CD14-positive monocyte (primary cell): ENCODE measurements around the gene CCDC136. TPM values are rescaled to one million over a fixed set of nuclear protein-coding genes. Genes with fewer than 3 reads are reported as not detected.
A peak's percentile ranks its signal among the peaks of the same experiment; 100 is the strongest.

Source experiments
- DNase-seq, 3 donors: peaks; one replicate each; pipeline ENCODE4 v3.0.0-alpha.2; 2011 to 2022
- H2AFZ ChIP-seq: 2 replicates; pipeline ENCODE4 v1.6.0; 2012; ENCODE audit warnings: mild to moderate bottlenecking, low read depth, low read length, inconsistent platforms; ENCODE audit not compliant: insufficient read depth, poor library complexity, severe bottlenecking
- H3K27ac ChIP-seq, 2 donors: 1 replicate in 1 of 2; 2 replicates in 1 of 2; pipeline ENCODE4 v1.5.1; 2012 to 2013; ENCODE audit warnings: low read length in 2 of 2, control low read depth in 1 of 2, inconsistent platforms in 1 of 2, low read depth in 1 of 2, mild to moderate bottlenecking in 1 of 2
- H3K27me3 ChIP-seq, 2 donors: one replicate each; pipeline versions ENCODE4 v1.6.0 to v1.6.1; 2011 to 2013; ENCODE audit warnings: low read length in 2 of 2; ENCODE audit not compliant: control insufficient read depth in 2 of 2, insufficient read depth in 2 of 2
- H3K36me3 ChIP-seq, 2 donors: replicated peaks in 1 of 2; 1 replicate in 1 of 2; 2 replicates in 1 of 2; pipeline versions ENCODE4 v1.5.1 to v1.6.1; 2012 to 2013; ENCODE audit warnings: low read length in 2 of 2, control low read depth in 1 of 2, inconsistent platforms in 1 of 2, mild to moderate bottlenecking in 1 of 2; ENCODE audit not compliant: insufficient read depth in 2 of 2, control insufficient read depth in 1 of 2
- H3K4me1 ChIP-seq, 2 donors: 1 replicate in 1 of 2; 2 replicates in 1 of 2; pipeline versions ENCODE4 v1.5.1 to v1.6.1; 2012 to 2013; ENCODE audit warnings: low read length in 2 of 2, control low read depth in 1 of 2, inconsistent platforms in 1 of 2, mild to moderate bottlenecking in 1 of 2, moderate library complexity in 1 of 2; ENCODE audit not compliant: insufficient read depth in 2 of 2, control insufficient read depth in 1 of 2
- H3K4me2 ChIP-seq: replicated peaks from 2 replicates; pipeline ENCODE3; 2012; ENCODE audit warnings: low read length, moderate library complexity, mild to moderate bottlenecking; ENCODE audit not compliant: poor library complexity, severe bottlenecking; ENCODE audit errors: extremely low read depth
- H3K4me3 ChIP-seq, 3 experiments: fragments of 200-600 bp in 1 of 3; sonication (generic) in 1 of 3; replicated peaks in 1 of 3; 1 replicate in 2 of 3; 2 replicates in 1 of 3; pipeline ENCODE4 v1.5.1; 2011 to 2013; ENCODE audit warnings: low read length in 3 of 3, mild to moderate bottlenecking in 3 of 3, control low read depth in 2 of 3, low read depth in 2 of 3, inconsistent platforms in 1 of 3, moderate library complexity in 1 of 3
- H3K79me2 ChIP-seq: 2 replicates; pipeline ENCODE4 v1.6.0; 2012; ENCODE audit warnings: mild to moderate bottlenecking, control low read depth, inconsistent platforms, low read length, moderate library complexity; ENCODE audit not compliant: insufficient read depth
- H3K9ac ChIP-seq: 2 replicates; pipeline ENCODE4 v1.6.0; 2017; ENCODE audit warnings: low read length, mild to moderate bottlenecking; ENCODE audit not compliant: insufficient read depth, poor library complexity, severe bottlenecking
- H3K9me3 ChIP-seq, 2 donors: replicated peaks in 1 of 2; 1 replicate in 1 of 2; 2 replicates in 1 of 2; pipeline versions ENCODE4 v1.5.1 to v1.6.1; 2012 to 2013; ENCODE audit warnings: low read length in 2 of 2, control low read depth in 1 of 2; ENCODE audit not compliant: control insufficient read depth in 1 of 2, insufficient read depth in 1 of 2
- H4K20me1 ChIP-seq: 2 replicates; pipeline ENCODE4 v1.6.0; 2012; ENCODE audit warnings: mild to moderate bottlenecking, low read length, control low read depth, moderate library complexity; ENCODE audit not compliant: insufficient read depth
- H3K27ac Mint-ChIP-seq, 7 donors: one replicate each; pipeline ENCODE4 v1.8.0; 2020; ENCODE audit warnings: mild to moderate bottlenecking in 7 of 7, mixed read lengths in 7 of 7, moderate library complexity in 6 of 7, inconsistent platforms in 2 of 7
- H3K27me3 Mint-ChIP-seq, 3 donors: one replicate each; pipeline ENCODE4 v1.8.0; 2021 to 2022; ENCODE audit warnings: low read depth in 3 of 3, mild to moderate bottlenecking in 3 of 3, mixed read lengths in 3 of 3, moderate library complexity in 3 of 3, inconsistent platforms in 1 of 3
- H3K36me3 Mint-ChIP-seq, 2 donors: one replicate each; pipeline ENCODE4 v1.8.0; 2020; ENCODE audit warnings: mixed read lengths in 2 of 2, inconsistent platforms in 1 of 2, mild to moderate bottlenecking in 1 of 2
- H3K4me1 Mint-ChIP-seq: one replicate; pipeline ENCODE4 v1.8.0; 2020; ENCODE audit warnings: mild to moderate bottlenecking, mixed read lengths
- H3K4me3 Mint-ChIP-seq, 2 donors: one replicate each; pipeline ENCODE4 v1.8.0; 2020; ENCODE audit warnings: mild to moderate bottlenecking in 2 of 2, mixed read lengths in 2 of 2, moderate library complexity in 1 of 2
- H3K9me3 Mint-ChIP-seq, 7 donors: one replicate each; pipeline ENCODE4 v1.8.0; 2020 to 2022; ENCODE audit warnings: mixed read lengths in 7 of 7, mild to moderate bottlenecking in 6 of 7, moderate library complexity in 6 of 7, inconsistent platforms in 2 of 7
- CTCF ChIP-seq: fragments of 200-600 bp; IDR thresholded peaks from one replicate; pipeline ENCODE4 v1.8.0; 2022; ENCODE audit warnings: antibody characterized with exemption, mild to moderate bottlenecking
- WGBS: methylation state at CpG from one replicate; pipeline ENCODE4 v1.1.5; 2013; ENCODE audit warnings: missing lambda C conversion rate; ENCODE audit not compliant: insufficient coverage; 5-methylcytosine and 5-hydroxymethylcytosine counted together
- intact Hi-C, 2 donors: fragments of 100-400 bp; cut with micrococcal nuclease; formaldehyde crosslinking; loops; one replicate each; pipeline versions ENCODE4 v1.15.0 to v1.15.1; 2023
- polyA plus RNA-seq, 3 donors: library from polyadenylated mRNA; depleted of rRNA in 1 of 3; unstranded in 2 of 3; stranded (reverse) in 1 of 3; fragments of 300-500 nt in 2 of 3; fragments of >200 nt in 1 of 3; fragmentation: Illumina TruSeq in 2 of 3; gene quantifications; 1 replicate in 2 of 3; 2 replicates in 1 of 3; pipeline ENCODE4 v1.2.3, GENCODE V29; 2012 to 2021

Gene CCDC136
- polyA plus RNA-seq, 3 donors, result 0.26 to 2.6 TPM; not detected in 1

GRCh38 chr7:128790315-128791041, 1.3 kb upstream of the CCDC136 start:
- Histone ChIP-seq H3K27me3 (peaks cover 15 to 42% of the 10 kb centered on the region in 2 donors), H3K4me3 (peak overlapping the region; percentile 74 to 88 (median 81)), H3K79me2 (no peaks in the 10 kb centered on the region), H3K9ac (peak overlapping the region; percentile 57), H3K36me3 (no peaks in the 10 kb centered on the region), H3K4me1 (peaks cover 19 to 21% of the 10 kb centered on the region in 2 donors), H3K9me3 (no peaks in the 10 kb centered on the region), H2AFZ (peak overlapping the region; percentile 84), H3K27ac (no peak overlapping the region), H4K20me1 (no peaks in the 10 kb centered on the region), H3K4me2 (peak overlapping the region; percentile 82)
- DNase-seq, result no peak
- intact Hi-C loops, result no loop called here
- Mint-ChIP-seq H3K36me3 (peaks cover 0 to 4% of the 10 kb centered on the region in 2 donors), H3K9me3 (peaks cover 0 to 8% (median 2%) of the 10 kb centered on the region in 7 donors), H3K27me3 (peaks cover 35 to 56% (median 45%) of the 10 kb centered on the region in 3 donors), H3K4me3 (peak overlapping the region; percentile 75 to 87), H3K27ac (peak overlapping the region in 1 of 7 donors; percentile 12), H3K4me1 (peaks cover 22% of the 10 kb centered on the region)
- WGBS, result 20% methylated on average over 35 of the region's 45 CpGs
- TF ChIP-seq CTCF, result no peak

GRCh38 chr7:128791972-128792327, 182 bp downstream of the CCDC136 start:
- intact Hi-C loops, result no loop called here
- peak overlapping the region; percentile 57 for H3K9ac ChIP-seq
- peak overlapping the region; percentile 61 to 88 (median 81) for H3K4me3 ChIP-seq
- H3K9me3 ChIP-seq, result no peaks in the 10 kb centered on the region
- no peak overlapping the region for H3K27ac ChIP-seq
- H3K27me3 ChIP-seq, result peaks cover 15 to 42% of the 10 kb centered on the region in 2 donors
- TF ChIP-seq CTCF, result no peak
- H4K20me1 ChIP-seq, result no peaks in the 10 kb centered on the region
- no peak for DNase-seq
- H3K4me2 ChIP-seq, result peak overlapping the region; percentile 82
- H3K4me1 ChIP-seq, result peaks cover 19 to 21% of the 10 kb centered on the region in 2 donors
- H3K36me3 Mint-ChIP-seq, result peaks cover 0 to 4% of the 10 kb centered on the region in 2 donors
- H3K36me3 ChIP-seq, result no peaks in the 10 kb centered on the region
- peak overlapping the region; percentile 84 to 87 for H3K4me3 Mint-ChIP-seq
- peaks cover 0 to 8% (median 2%) of the 10 kb centered on the region in 7 donors for H3K9me3 Mint-ChIP-seq
- peaks cover 31 to 49% (median 45%) of the 10 kb centered on the region in 3 donors for H3K27me3 Mint-ChIP-seq
- H2AFZ ChIP-seq, result peak overlapping the region; percentile 84
- H3K27ac Mint-ChIP-seq, result no peak overlapping the region
- peaks cover 19% of the 10 kb centered on the region for H3K4me1 Mint-ChIP-seq
- H3K79me2 ChIP-seq, result no peaks in the 10 kb centered on the region
- WGBS, result no CpG with 5 or more reads among the region's 9 CpGs
